HL-60/S4 treated with retinoic acid at 250 ng/mL for 4 days and 3 days (cell line): ENCODE measurements around the gene CALD1.

Experiments
- in situ Hi-C: fragments of 300-500 bp; cut with MboI; formaldehyde crosslinking; loops from 2 replicates; pipeline ENCODE4 v1.7.0; 2022; ENCODE audit warnings: low sequenced_read_pairs

Gene CALD1

DNA sequence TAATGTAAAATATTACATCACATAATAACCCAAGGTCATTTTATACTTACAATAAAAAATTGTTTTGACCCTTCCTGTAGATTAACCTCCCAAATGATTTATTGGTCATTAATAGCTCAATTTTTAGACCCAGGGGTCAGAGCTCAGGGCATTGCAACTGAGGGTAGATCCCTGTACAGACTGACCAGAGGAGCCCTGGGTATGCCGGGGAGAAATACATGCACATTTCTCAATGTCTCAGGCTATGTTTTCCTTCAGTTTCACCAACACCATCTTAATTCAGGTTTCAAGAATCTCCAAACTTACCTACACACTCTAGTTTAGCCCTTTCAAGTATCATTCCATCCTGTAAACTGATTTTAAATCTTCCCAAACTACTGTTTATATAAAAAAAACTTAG lies 46.2 kb downstream of the CALD1 start:
- in situ Hi-C loops = no loop called here

DNA sequence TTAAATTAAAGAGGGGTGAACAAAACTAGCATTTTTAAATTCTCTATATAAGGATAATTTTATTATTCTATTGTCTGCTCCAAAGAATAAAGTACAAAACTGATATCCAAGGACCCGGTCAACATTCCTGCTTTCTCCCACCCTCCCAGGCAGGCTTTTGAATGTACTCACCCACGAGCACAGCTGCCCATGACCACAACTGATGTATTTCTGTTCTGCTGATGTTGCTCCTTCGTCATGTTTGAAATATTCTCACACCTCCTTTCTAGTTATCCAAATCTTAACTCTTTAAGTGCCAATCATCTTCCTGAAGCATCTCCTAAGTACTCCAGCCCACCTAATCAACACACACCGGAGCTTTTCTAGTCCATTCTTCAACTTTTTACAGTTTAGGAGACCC lies 46.7 kb downstream of the CALD1 start:
- in situ Hi-C loops = no loop called here

DNA sequence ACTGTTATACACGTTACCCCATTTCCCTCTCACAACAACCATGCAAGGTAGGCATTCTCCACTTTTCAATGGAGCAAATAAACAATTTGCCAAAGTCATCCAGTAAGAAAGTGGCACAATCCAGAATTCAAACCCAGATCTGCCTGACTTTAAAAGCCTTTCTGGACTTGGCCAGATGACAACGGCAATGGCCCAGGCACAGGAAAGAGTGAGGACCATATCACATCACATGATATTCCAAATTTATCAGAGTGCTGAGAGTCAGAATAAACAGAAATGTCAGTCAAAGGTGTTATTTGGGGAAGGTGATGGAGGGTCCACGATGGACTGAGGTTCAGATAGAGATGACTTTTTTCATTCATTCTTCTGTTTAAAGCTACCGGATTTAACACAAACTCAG lies 48.0 kb downstream of the CALD1 start:
- in situ Hi-C loops = no loop called here

DNA sequence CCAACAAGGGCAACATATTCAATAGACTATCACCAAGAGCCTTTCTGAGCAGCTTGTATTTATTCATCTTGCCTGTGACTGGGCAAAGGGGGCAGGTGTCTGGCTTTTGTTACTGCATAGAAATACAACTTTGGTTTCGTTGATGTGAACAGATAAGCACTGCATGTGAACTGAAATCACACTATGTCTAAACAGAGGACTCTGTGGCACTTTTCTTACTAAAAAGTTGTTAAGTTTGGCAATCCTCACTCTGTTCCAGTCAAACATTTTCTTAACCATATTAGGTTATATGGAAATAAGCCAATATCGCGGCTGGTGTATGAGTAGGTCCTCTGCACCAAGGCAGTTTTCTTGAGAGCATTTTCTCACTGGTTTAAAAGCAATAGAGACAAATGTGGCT lies 48.5 kb downstream of the CALD1 start:
- in situ Hi-C loops = no loop called here

DNA sequence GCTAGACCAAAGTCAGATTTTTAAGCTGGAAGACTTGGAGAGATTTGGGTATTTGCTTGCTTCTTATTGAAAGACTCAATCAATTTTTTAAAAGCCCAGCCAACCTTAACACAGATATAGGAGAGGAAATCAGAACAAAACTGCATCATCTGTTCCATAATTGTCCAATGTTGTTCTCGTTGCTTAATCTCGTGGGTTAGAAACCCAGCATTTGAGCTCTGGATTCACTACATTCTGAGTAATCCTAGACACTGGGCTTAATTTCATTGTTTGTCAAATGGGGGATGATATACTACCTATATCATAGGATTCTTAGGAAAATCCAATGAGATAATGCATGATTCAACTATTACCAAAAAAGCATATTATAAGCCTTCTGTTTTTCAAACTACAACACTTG lies 48.9 kb downstream of the CALD1 start:
- in situ Hi-C loops = no loop called here

DNA sequence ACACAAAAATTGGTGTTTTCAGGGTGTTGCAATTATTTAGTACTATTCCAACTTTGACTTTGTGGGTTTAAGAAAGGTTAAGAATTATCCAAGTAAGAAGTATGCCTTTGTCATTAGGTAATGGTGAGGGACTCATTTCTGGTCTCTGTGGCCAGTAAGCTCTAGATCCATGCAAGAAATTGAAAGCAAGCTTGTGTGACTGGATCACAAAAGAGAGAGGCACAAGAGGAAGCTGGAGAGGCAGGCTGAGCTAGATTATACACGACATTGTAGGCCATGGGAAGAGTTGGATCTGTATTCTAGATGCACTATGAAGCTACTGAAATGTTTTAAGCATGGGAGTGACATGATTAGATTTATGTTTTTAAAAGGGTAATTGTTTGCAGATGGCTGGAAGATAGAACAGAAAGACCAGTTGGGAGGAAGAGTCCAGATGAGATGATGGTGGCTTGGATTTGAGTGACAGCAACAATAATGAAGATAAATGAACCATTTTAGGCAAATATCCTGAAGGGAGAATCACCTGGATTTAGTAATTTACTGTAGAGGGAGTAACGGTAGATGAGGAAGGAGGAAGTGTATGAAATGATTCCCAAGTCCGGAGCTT lies 50.0 kb downstream of the CALD1 start:
- in situ Hi-C loops = no loop called here

DNA sequence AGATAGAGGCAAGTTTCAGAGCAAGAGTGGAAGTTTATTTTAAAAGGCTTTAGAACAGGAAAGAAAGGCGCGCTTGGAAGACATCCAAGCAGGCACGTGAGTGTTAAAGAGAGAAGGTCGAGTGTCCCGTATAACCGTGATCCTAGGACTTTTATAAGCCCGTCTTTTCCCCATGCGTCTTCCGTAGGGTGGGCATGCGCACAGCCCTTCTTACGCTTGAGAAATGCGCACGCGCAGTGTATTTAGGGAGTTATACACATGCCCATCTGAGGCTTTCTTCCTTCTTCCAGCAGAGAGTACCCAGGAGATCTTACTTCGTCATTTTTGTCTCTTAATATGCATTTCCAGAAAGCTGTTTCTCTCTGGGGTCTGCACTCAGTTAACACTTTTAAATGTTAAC lies 52.4 kb downstream of the CALD1 start:
- in situ Hi-C loops = no loop called here

DNA sequence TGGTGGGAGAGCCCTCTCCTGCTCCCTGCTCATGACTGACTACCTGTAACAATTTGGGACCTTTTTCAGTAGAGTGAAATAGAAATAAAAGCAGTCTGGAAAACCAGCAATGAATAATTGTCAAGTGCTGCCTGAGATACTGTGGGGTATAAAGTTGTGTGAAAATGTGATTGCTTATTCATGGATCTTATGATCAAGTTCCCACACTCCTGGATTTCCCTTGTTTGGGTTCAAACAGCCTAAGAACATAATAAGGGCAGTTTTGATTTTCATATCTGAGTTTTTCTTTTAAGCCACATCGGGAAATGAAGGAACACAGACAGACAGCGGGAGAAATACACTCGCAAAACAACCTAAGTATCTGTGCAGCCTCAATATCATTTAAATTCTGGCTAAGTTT lies 52.9 kb downstream of the CALD1 start:
- in situ Hi-C loops = no loop called here

DNA sequence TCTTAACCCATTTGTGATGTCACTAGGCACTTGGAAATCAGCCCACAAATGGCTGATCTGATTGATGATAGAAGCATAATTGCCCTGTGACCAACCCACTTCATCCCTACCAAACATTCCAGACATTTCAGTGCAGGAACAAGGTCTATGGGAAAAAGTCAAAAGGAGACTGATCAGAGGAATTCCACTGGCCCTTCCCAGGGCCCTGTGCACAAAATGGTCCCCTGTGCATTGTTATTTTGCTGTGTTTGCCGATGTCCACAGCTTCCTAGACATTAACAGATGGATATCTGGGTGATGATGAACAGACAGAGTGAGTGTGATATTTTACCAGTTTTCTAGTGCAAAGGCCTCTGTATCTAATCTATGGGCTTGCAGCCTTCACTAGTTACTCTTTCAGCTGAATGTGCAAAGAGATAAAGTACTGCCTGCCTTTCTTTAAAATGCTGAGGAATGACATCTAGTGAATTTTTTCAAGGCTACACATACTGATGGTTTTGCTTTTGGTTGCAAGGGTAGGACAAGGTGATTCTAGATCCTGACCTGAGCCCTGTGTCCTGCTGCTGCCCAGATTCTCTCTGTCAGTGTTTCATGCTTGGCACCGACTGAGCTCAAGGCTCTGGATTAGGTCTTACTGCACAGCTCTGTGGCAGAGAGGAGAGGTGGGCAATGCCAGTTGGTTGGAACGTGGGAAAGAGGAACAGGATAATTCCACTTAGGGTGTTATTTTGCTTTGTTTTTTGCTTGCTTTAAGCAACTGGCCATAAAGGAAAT lies 55.4 kb downstream of the CALD1 start:
- in situ Hi-C loops = no loop called here

DNA sequence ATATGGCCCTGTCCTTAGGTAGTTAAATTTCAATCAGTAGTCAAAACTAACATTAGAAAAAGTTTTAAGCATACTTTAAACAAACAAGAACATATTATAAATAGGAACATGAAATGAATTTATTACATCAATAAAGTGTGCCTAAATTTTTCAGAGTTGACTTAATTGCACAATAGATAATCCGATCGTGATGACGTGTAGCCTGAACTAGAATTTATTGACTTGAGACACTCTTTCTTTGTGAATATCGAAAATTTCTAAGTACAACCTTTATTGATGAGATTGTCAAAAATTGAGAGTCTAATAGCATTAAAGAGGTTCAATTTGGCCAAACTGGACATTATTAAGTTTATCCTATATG lies 56.0 kb downstream of the CALD1 start:
- in situ Hi-C loops = no loop called here

DNA sequence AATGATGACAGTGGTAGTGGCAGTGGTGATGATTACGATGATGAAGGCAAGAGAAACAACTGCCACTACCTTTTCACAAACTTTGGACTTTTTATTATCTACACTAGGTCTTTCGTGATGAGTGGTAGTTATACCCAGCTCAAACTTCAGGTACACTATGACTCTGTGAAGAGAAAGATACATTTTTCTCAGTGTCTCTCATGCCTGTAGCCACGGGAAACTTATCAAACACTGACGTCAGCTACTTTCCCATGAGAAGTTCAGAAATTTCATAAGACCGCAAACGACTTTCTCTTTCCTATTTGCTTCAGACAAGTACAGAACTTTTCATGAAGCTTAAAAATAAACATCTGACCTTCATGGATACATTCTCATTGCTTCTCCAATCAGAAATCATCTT lies 57.0 kb downstream of the CALD1 start:
- in situ Hi-C loops = no loop called here

DNA sequence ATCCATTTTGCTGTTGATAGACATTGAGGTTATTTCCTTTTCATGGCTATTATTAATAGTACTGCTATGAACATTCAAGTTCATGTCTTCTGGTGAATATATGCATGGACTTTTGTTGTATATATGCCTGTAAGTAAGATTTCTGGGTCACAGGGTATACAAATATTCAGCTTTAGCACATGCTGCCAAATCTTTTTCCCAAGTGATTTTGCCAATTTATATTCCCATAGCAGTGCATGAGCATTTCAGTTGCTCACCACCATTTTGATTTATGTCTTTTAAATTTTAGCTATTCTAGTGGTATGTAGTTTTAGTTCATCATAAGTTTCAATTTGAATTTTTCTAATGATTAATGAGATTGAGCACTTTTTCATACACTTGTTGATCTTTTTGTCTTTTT lies 59.9 kb downstream of the CALD1 start:
- in situ Hi-C loops = no loop called here

DNA sequence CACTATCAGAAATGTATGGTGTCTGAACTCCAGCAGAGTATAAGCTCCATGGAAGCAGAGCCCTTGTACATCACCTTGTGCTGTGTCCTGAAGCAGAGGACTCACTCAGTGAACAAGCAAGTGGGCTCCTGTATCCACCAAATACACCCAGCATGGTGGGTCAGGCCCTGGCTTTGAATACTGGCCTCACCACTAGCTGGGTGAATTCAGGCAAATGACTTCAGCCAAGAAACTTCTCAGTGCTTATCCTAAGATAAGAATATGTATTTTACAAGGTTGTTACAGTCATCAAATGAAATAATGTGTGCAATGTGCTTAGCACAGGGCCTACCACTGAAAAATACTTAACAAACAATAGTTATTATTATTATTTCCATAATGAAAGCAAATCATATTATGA lies 62.6 kb downstream of the CALD1 start:
- in situ Hi-C loops = no loop called here

DNA sequence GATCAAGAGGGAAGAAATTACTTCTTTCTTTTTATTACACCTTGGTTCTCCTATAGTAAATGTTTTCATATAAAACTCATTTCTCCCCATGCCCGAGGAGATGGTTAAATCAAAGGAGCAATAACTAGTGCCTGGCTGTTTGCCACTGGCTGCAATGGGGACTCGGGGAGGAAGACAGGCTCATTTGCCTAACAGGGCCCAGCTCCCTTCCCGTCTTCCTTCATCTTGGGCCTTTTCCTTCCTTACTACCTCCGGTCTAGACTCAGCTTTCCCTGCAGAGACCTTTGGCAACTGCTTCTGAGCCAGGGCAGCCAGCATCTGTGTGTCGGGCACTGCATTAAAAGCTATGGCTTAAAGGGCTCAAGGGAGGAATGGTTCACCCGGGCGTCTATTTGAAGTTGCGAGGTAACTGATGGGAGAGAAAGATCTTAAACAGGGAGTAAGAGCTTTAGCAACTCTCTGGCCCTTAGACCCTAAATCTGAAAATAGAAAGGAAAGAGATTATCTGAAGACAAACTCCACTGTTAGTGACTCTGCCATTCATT lies 63.5 kb downstream of the CALD1 start:
- in situ Hi-C loops = no loop called here

DNA sequence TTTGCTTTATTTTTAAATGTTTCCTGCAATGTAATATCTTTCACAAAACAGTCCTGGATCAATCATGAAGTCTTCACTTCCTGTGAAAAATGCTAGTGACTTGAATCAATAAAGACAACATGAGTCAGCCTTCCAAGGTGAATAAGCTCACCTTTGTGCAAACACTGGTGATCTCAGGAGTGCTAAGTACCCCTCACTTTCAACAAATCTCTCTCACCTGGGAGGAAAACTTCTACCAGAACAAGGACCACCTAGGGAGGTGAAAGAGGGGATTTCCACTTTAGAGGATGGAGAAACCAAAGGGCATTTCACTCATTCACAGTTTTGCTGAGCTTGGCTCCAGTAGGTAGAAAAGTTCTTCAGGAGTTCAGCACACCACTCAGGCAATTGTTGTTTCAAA lies 64.8 kb downstream of the CALD1 start:
- in situ Hi-C loops = no loop called here

DNA sequence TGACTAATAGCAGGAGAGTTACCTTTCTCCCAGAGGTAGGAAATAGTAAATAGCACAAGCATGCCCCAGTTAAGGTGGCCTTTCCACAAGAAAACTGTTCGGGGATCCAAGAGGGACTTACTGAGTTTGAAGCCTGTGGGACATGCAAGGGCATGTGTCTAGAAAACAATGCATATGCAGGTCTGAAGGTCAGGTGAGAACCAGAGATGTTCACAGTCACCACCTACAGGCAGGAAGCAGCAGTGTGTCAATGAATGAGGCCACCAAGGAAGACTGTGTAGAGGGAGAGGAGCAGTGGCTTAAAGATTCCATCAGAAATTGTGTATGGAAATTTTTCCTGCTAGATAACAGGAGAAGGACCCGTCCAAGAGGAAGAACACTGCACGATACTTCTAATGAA lies 66.0 kb downstream of the CALD1 start:
- in situ Hi-C loops = no loop called here

DNA sequence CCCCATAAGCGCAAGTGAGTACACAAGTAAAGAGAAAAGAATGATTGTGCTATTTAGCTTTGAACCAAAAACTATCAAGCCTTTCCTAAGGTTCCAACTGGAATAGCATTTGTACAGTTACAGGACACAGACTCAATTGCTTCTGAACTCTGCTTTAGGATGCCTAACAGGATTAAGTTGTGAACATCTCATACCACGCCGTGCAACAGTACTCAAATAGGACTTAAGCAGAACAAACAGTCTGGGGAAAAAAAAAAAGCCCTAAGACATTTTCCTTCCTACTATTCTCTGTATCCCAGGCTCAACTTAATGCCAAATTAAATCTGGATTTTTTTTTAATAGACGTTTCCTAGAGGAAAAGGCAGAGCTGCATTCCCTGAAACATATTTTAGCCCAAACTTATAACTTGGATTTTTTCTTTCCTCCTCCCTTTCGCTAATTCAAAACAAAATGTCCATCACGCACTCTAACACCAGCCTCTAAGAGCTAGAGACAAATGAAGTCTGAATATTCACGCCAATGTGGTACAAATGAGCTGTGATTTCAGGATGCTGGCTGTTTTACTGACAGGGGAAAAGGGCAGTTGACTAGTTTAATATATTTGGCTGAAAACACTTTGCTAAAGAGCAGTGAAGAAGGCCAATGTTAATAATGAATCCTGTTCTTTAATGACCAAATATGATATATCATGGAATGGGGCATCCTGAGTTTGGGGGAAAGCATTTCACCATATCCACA lies 68.6 kb downstream of the CALD1 start:
- in situ Hi-C loops = no loop called here

DNA sequence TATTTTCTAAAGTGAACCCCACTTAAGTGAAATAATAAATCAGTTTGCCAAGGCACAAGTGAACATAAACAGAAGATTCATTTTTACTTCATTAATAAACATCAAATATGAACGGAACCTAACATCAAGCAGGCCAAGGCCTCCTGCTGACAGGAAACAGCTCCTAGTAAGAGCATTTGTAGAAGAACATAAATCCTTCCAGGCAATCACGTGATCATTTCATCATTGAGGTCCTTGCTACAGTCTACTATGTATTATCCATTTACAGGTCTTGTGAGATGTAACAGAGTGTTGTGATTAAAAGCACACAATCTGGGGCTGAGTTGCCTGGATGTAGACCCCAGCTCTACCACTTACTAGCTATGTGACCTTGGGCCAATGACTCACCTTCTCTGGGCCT lies 70.6 kb downstream of the CALD1 start:
- in situ Hi-C loops = no loop called here

DNA sequence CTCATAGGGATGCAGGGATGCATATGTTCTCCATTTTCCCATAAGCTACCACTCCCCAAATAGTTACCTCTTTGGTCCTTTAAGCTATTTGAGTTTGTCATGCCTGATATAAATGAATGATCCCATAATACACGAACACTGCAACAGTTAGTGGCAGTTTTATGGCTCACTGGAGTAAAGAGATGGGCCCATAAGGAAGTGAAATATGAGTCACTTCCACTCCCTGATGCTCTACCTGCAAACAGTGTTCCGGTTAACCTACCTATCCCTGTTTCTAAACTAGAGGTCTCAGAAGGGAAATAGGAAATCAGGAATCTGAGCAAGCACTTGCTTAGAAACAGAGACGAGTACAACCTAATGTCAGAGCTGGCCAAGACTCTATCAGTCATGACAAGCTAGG lies 71.7 kb downstream of the CALD1 start:
- in situ Hi-C loops = no loop called here

DNA sequence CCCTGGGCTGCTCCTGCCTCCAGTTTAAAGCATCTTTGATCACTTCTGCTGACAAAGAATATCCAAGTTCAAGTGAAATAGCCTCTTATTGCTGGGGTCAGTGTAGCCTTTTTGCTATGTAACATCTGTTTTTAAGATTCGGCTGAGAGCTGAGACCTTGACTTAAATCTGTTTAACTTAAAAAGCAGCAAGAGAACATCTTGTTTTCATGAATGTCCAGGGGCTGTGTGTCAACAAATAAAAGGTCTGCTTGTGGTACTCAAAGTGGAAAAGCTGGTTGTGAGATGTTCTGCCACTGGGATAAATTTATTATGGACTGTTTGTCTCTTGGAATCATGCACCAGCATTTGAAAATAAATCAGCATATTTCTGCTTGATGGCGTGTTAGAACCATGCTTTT lies 73.2 kb downstream of the CALD1 start:
- in situ Hi-C loops = no loop called here

DNA sequence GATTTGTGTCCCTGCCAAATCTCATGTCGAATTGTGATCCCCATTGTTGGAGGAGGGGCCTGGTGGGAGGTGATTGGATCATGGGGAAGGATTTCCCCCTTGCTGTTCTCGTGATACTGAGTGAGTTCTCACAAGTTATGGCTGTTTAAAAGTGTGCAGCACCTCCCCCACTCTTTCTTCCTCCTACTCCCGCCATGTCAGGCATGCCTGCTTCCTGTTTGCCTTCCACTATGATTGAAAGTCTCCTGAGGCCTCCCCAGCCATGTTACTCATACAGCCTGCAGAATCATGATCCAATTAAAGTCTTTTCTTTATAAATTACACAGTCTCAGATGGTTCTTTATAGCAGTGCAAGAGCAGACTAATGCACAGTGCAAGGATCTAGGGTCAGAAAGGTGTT lies 75.4 kb downstream of the CALD1 start:
- in situ Hi-C loops = no loop called here

DNA sequence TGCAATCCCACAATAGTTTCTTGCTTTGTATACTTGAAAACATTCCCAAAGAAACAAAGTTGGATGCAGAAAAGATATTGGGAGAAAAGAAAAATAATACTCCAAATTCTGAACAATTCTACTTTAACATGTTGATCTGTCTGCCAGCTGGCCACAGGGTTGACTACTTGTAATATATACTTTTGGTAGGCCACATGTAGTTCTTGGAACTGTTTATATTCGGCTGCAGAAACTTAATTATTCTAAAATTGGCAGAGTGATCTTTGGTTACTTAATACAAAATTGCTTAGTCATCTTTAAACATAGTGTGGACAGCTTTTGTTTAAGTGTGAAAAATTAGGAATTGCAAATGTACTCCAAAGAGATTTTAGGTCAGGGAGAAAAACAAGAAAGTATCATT lies 76.0 kb downstream of the CALD1 start:
- in situ Hi-C loops = no loop called here
